ENCODE results near the gene TRIM40. TPM values are rescaled to one million over a fixed set of nuclear protein-coding genes. Genes with fewer than 3 reads are reported as not detected.

TRIM40 gene
- total and polyA plus RNA-seq, 2 of the 13 experiments (the other 11 are each of a cell fraction or from before 2014, with no cell fraction given): 0.58 TPM; not detected in 1

- TF ChIP-seq ZNF407 (CRISPR knock-in tag; IDR thresholded peaks at IDR 0.05; ENCODE audit: not compliant biosample characterization) (no peak), NCOA2 (CRISPR knock-in tag; IDR thresholded peaks at IDR 0.05) (peak; percentile 58), MIXL1 (CRISPR knock-in tag; IDR thresholded peaks at IDR 0.05) (peak; percentile 80), ZNF224 (CRISPR knock-in tag; IDR thresholded peaks at IDR 0.05) (peak; percentile 65; the same call in 1 of the 2 replicates), ZNF720 (CRISPR knock-in tag; IDR thresholded peaks at IDR 0.05) (no peak), ZMYM3 (CRISPR knock-in tag; IDR thresholded peaks at IDR 0.05) (peak; percentile 48; the same call in 1 of the 2 replicates), SMARCC2 (IDR thresholded peaks at IDR 0.05) (no peak), ZNF207 (IDR thresholded peaks at IDR 0.05; ENCODE audit: borderline replicate concordance) (no peak), ZBTB21 (CRISPR knock-in tag; IDR thresholded peaks at IDR 0.05) (0 out of 2 replicates have a peak, but pooled peaks have one; percentile 12), BORCS8-MEF2B (CRISPR knock-in tag; IDR thresholded peaks at IDR 0.05) (peak; percentile 62; the same call in 1 of the 2 replicates), ATF3 (CRISPR knock-in tag; IDR thresholded peaks at IDR 0.05) (no peak; the same call in 1 of the 2 replicates), FOSL1 (CRISPR knock-in tag; IDR thresholded peaks at IDR 0.05; ENCODE audit: borderline replicate concordance) (no peak), ELF1 (CRISPR knock-in tag; IDR thresholded peaks at IDR 0.05) (peak; percentile 72), ZNF564 (CRISPR knock-in tag; IDR thresholded peaks at IDR 0.05) (0 out of 2 replicates have a peak, but pooled peaks have one; percentile 31), NFIC (IDR thresholded peaks at IDR 0.05; ENCODE audit: low read length) (no peak), CBX1 (IDR thresholded peaks at IDR 0.05; ENCODE audit: low read depth) (peak; percentile 52), TFAP4 (IDR thresholded peaks at IDR 0.05; ENCODE audit: borderline replicate concordance, low read depth) (no peak; the same call in 1 of the 2 replicates), ZNF891 (CRISPR knock-in tag; IDR thresholded peaks at IDR 0.05) (peak; percentile 64; the same call in 1 of the 2 replicates), BHLHE40 (IDR thresholded peaks at IDR 0.05; ENCODE audit: low read length) (no peak), ZNF749 (CRISPR knock-in tag; IDR thresholded peaks at IDR 0.05; ENCODE audit: borderline replicate concordance) (peak; percentile 39; the same call in 1 of the 2 replicates), RFXANK (CRISPR knock-in tag; IDR thresholded peaks at IDR 0.05) (peak; percentile 70), KMT2A (CRISPR knock-in tag; IDR thresholded peaks at IDR 0.05) (0 out of 2 replicates have a peak, but pooled peaks have one; percentile 68)
Measured at GRCh38 chr6:30101444-30102413, 34.2 kb upstream of the TRIM40 start (continued).

All from HepG2 (cell line).